H1 (cell line): ENCODE data around the gene STK32C. TPM values are rescaled to one million over a fixed set of nuclear protein-coding genes. Genes with fewer than 3 reads are reported as not detected.

Experiments
- KDM5A ChIP-seq: fragments of 200-600 bp; IDR thresholded peaks from 2 replicates; pipeline ENCODE4 v1.7.1; 2012; ENCODE audit warnings: mild to moderate bottlenecking, low read length, inconsistent platforms, mixed read lengths
- PHF8 ChIP-seq: fragments of 200-600 bp; sonication (generic); conservative IDR thresholded peaks from 2 replicates; pipeline ENCODE4 v1.7.1; 2012; ENCODE audit warnings: low read depth, mild to moderate bottlenecking, inconsistent platforms, low read length, moderate library complexity
- RBBP5 ChIP-seq: IDR thresholded peaks from 2 replicates; pipeline ENCODE4 v1.7.1; 2012; ENCODE audit warnings: low read depth, mild to moderate bottlenecking, inconsistent platforms, low read length, moderate library complexity, borderline replicate concordance
- SIX5 ChIP-seq: IDR thresholded peaks from 2 replicates; pipeline ENCODE4 v1.6.1; 2011; ENCODE audit warnings: mild to moderate bottlenecking, low read depth, low read length
- SP4 ChIP-seq: IDR thresholded peaks from 2 replicates; pipeline ENCODE4 v1.6.1; 2012; ENCODE audit warnings: low read length, inconsistent platforms
- TBP ChIP-seq: IDR thresholded peaks from 2 replicates; pipeline ENCODE4 v1.6.1; 2011; ENCODE audit warnings: low read depth, low read length, improper control_type of control experiment
- YY1 ChIP-seq: IDR thresholded peaks from 2 replicates; pipeline ENCODE4 v1.6.1; 2011; ENCODE audit warnings: low read depth, mild to moderate bottlenecking, low read length
- polyA plus RNA-seq, 7 experiments: library from polyadenylated mRNA; depleted of rRNA in 3 of 7; stranded (reverse) in 5 of 7; unstranded in 2 of 7; fragments of >200 nt in 5 of 7; fragments of 200-250 nt in 2 of 7; gene quantifications; 1 replicate in 5 of 7; 2 replicates in 1 of 7; 4 replicates in 1 of 7; pipeline versions ENCODE4 v1.2.1 to v1.2.3, GENCODE V29; 2011 to 2013; ENCODE audit warnings: missing spikeins in 2 of 7, mixed read lengths in 2 of 7
- total RNA-seq: library from RNA; stranded (reverse); fragmentation: NEBNext Ultra II Directional; extraction: Animal tissue kit (Norgen Biotek cat#: 25700); gene quantifications from 2 replicates; pipeline ENCODE4 v1.2.1, GENCODE V29; 2021
- TF ChIP-seq, protein P1 (sequence below): fragments of 300-600 bp; sonication (generic); IDR thresholded peaks from 2 replicates; pipeline ENCODE4 v1.7.1; 2012; ENCODE audit warnings: low read length, moderate library complexity, mild to moderate bottlenecking, inconsistent platforms; ENCODE audit not compliant: insufficient replicate concordance
- TF ChIP-seq, protein P2 (sequence below): IDR thresholded peaks from 2 replicates; pipeline ENCODE4 v1.6.1; 2012; ENCODE audit warnings: inconsistent platforms

Gene STK32C
- total and polyA plus RNA-seq, 2 of the 8 experiments (the other 6 are each of a cell fraction or from before 2014, with no cell fraction given): 10.6 to 15.6 TPM

DNA sequence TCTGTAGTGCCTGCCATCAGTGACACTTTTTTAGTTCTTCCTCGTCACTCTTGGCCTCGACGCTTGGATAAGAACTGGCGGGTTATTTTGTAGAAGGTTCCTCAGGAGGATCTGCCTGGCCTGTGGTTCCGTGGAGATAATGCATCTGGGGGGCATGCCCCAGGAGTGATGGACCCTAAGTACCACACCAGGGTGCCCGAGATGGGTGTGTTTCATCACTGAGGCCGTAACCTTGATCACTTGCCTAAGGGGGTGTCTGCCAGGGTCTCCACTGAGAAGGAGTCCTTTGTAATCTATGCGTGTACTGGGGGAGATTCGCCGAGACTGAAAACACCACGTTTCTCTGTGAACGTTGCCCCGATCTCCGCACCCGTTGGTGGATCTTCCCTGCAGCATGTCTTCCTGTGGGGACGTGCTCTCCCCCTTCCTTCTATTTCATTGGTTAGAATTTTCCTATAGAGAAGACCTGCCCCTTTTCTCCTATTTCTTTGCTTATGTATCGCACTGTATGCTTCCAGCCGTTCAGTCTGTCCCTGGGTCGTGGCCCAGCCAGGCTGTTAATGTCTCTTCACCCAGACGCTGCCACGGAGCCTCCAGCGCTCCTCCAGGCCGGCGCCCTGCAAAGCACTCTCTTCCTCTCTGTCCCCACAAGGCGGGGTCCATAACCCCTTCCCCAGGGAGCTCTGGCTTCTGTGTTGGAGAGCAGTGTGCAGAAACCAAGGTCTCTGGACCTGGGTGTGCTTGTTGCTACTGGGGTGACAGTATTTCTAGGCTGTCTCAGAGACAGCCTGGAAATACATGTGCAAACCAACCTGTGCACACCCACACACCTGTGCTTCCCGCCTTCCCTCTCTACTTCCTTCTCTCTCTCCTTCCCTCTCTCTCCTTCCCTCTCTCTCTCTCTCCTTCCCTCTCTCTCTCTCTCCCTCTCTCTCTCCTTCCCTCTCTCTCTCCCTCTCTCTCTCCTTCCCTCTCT is 135.4 kb downstream of the STK32C start (continued):
- TF ChIP-seq PHF8 (no peak), SP4 (no peak), KDM5A (no peak), YY1 (no peak), TBP (no peak), RBBP5 (no peak), SIX5 (no peak)
- TF ChIP-seq, protein P1, sequence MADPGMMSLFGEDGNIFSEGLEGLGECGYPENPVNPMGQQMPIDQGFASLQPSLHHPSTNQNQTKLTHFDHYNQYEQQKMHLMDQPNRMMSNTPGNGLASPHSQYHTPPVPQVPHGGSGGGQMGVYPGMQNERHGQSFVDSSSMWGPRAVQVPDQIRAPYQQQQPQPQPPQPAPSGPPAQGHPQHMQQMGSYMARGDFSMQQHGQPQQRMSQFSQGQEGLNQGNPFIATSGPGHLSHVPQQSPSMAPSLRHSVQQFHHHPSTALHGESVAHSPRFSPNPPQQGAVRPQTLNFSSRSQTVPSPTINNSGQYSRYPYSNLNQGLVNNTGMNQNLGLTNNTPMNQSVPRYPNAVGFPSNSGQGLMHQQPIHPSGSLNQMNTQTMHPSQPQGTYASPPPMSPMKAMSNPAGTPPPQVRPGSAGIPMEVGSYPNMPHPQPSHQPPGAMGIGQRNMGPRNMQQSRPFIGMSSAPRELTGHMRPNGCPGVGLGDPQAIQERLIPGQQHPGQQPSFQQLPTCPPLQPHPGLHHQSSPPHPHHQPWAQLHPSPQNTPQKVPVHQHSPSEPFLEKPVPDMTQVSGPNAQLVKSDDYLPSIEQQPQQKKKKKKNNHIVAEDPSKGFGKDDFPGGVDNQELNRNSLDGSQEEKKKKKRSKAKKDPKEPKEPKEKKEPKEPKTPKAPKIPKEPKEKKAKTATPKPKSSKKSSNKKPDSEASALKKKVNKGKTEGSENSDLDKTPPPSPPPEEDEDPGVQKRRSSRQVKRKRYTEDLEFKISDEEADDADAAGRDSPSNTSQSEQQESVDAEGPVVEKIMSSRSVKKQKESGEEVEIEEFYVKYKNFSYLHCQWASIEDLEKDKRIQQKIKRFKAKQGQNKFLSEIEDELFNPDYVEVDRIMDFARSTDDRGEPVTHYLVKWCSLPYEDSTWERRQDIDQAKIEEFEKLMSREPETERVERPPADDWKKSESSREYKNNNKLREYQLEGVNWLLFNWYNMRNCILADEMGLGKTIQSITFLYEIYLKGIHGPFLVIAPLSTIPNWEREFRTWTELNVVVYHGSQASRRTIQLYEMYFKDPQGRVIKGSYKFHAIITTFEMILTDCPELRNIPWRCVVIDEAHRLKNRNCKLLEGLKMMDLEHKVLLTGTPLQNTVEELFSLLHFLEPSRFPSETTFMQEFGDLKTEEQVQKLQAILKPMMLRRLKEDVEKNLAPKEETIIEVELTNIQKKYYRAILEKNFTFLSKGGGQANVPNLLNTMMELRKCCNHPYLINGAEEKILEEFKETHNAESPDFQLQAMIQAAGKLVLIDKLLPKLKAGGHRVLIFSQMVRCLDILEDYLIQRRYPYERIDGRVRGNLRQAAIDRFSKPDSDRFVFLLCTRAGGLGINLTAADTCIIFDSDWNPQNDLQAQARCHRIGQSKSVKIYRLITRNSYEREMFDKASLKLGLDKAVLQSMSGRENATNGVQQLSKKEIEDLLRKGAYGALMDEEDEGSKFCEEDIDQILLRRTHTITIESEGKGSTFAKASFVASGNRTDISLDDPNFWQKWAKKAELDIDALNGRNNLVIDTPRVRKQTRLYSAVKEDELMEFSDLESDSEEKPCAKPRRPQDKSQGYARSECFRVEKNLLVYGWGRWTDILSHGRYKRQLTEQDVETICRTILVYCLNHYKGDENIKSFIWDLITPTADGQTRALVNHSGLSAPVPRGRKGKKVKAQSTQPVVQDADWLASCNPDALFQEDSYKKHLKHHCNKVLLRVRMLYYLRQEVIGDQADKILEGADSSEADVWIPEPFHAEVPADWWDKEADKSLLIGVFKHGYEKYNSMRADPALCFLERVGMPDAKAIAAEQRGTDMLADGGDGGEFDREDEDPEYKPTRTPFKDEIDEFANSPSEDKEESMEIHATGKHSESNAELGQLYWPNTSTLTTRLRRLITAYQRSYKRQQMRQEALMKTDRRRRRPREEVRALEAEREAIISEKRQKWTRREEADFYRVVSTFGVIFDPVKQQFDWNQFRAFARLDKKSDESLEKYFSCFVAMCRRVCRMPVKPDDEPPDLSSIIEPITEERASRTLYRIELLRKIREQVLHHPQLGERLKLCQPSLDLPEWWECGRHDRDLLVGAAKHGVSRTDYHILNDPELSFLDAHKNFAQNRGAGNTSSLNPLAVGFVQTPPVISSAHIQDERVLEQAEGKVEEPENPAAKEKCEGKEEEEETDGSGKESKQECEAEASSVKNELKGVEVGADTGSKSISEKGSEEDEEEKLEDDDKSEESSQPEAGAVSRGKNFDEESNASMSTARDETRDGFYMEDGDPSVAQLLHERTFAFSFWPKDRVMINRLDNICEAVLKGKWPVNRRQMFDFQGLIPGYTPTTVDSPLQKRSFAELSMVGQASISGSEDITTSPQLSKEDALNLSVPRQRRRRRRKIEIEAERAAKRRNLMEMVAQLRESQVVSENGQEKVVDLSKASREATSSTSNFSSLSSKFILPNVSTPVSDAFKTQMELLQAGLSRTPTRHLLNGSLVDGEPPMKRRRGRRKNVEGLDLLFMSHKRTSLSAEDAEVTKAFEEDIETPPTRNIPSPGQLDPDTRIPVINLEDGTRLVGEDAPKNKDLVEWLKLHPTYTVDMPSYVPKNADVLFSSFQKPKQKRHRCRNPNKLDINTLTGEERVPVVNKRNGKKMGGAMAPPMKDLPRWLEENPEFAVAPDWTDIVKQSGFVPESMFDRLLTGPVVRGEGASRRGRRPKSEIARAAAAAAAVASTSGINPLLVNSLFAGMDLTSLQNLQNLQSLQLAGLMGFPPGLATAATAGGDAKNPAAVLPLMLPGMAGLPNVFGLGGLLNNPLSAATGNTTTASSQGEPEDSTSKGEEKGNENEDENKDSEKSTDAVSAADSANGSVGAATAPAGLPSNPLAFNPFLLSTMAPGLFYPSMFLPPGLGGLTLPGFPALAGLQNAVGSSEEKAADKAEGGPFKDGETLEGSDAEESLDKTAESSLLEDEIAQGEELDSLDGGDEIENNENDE: no peak
- TF ChIP-seq, protein P2, sequence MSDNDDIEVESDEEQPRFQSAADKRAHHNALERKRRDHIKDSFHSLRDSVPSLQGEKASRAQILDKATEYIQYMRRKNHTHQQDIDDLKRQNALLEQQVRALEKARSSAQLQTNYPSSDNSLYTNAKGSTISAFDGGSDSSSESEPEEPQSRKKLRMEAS: no peak
